ENCODE results near the gene SCG5.

- TF ChIP-seq NR3C1 (CRISPR knock-in tag; IDR thresholded peaks at IDR 0.05): no peak
- TF ChIP-seq DPF2 (CRISPR knock-in tag; IDR thresholded peaks at IDR 0.05; ENCODE audit: borderline replicate concordance, low read depth): no peak
- TF ChIP-seq NFRKB (IDR thresholded peaks at IDR 0.05): no peak
- no peak for TF ChIP-seq CTCF (CRISPR knock-in tag; IDR thresholded peaks at IDR 0.05)
- TF ChIP-seq MNT (IDR thresholded peaks at IDR 0.05): no peak
- TF ChIP-seq DNMT3B (CRISPR knock-in tag; conservative IDR thresholded peaks at IDR 0.05): no peak
- no peak for TF ChIP-seq ZFYVE20 (CRISPR knock-in tag; IDR thresholded peaks at IDR 0.05; ENCODE audit: borderline replicate concordance, low read depth)
- TF ChIP-seq MYC (CRISPR knock-in tag; IDR thresholded peaks at IDR 0.05; ENCODE audit: borderline replicate concordance): no peak
- TF ChIP-seq ZNF891 (CRISPR knock-in tag; IDR thresholded peaks at IDR 0.05): no peak
Observed at GRCh38 chr15:32652178-32652577, 10.7 kb downstream of the SCG5 start.
